GM18505 (cell line): ENCODE results near the gene SSNA1.

Source experiments
- ATAC-seq: cut with Tn5 transposase; IDR thresholded peaks from one replicate; pipeline ENCODE4 v1.9.1; 2021; ENCODE audit not compliant: unreplicated experiment
- POLR2A ChIP-seq: IDR thresholded peaks from 4 replicates; pipeline ENCODE4 v1.6.1; 2011; ENCODE audit warnings: borderline replicate concordance; ENCODE audit not compliant: insufficient read depth, insufficient read length; ENCODE audit errors: extremely low read depth

The SSNA1 gene

DNA sequence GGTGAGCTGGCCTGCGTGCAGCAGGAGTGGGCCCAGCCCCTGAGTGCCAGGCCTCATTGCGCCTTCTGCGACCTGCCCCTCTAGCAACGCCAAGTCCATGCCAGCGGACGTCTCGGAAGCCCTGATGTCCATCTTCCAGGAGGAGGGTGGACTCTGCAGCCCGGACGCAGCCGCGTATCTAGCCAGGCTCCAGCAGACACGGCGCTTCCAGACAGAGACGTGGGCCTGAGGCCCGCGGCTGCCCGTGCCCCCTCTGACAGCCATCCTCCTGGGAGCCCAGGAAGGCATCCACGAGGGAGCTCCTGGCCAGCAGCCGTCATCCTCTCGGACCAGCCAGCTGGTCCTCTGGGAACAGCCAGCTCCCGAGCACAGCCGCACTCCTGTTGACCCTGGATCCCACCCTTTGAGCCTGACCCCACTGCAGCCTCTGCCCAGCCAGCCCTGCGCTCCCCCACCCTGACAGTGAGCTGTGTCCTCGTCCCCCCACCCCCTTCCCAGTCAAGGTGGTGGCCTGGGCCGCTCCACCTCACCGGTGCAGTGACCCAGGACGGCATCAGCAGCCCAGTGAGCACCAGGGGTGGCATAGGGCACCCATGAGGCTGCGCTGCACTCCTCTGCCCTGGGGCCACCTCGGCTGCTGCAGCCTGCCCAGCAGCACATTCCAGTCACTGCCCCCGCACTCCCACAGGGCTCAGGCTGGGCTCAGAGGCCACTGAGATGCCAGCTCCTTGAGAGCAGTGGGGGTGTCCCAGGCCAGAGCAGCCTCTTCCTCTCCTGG, 27.9 kb downstream of the SSNA1 start:
- no peak for ATAC-seq
- TF ChIP-seq POLR2A = no peak

GRCh38 chr9:137217276-137218211, 29.1 kb downstream of the SSNA1 start:
- ATAC-seq = no peak
- TF ChIP-seq POLR2A = no peak

GRCh38 chr9:137218212-137218753, 29.8 kb downstream of the SSNA1 start:
- TF ChIP-seq POLR2A = no peak
- no peak for ATAC-seq

GRCh38 chr9:137218754-137219271, 30.3 kb downstream of the SSNA1 start:
- no peak for TF ChIP-seq POLR2A
- no peak for ATAC-seq

DNA sequence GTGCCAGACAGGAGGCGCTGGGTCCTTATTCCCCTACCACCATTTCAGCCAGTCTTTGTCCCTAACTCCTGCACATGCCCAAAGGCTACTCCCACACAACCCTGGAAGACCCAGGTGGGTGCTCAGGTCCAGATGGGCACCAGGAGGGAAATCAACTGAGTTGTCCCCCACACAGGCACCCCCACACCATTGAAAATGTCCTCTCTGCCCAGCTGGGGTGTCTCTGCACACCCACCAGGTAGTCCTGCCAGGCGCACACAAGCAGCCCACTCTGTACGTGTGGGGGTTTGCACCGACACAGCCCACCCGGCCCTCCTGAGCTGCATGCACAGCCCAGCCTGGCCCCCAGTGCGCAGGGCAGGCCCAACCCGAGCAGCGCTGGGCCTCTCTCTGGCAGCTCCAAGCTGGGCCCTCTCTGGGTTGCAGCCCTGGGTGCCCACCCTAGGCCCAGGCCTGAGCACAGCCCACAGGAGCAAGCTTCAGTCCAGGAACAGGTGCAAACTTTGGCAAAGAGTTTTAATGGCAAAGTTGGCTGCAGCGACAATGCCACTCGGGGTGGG, 31.4 kb downstream of the SSNA1 start:
- no peak for TF ChIP-seq POLR2A
- no peak for ATAC-seq

GRCh38 chr9:137220317-137221094, 32.0 kb downstream of the SSNA1 start:
- TF ChIP-seq POLR2A = no peak

DNA sequence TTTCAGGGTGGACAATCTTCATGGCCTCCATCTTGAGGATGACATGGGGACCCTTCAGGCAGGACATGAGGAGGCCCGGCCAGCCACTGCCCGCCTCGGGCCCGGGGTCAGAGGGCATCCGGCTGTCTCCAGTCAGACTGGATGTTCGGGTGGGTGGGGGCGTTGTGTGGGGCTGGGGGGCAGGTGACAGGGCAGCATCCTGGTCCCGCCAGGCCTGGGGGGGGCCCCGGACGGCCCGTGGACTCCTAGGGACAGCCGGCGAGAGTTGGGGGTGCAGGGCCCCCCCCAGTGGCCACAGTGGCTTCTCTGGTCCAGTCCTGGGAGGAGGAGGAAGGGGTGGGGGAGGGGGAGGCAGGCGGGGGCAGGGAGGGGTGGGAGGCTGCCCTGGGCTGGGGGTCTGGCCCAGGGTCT, 32.6 kb downstream of the SSNA1 start:
- no peak for TF ChIP-seq POLR2A
- ATAC-seq = no peak

More at GRCh38 chr9:137220317-137221094, 32.0 kb downstream of the SSNA1 start:
- no peak for ATAC-seq

DNA sequence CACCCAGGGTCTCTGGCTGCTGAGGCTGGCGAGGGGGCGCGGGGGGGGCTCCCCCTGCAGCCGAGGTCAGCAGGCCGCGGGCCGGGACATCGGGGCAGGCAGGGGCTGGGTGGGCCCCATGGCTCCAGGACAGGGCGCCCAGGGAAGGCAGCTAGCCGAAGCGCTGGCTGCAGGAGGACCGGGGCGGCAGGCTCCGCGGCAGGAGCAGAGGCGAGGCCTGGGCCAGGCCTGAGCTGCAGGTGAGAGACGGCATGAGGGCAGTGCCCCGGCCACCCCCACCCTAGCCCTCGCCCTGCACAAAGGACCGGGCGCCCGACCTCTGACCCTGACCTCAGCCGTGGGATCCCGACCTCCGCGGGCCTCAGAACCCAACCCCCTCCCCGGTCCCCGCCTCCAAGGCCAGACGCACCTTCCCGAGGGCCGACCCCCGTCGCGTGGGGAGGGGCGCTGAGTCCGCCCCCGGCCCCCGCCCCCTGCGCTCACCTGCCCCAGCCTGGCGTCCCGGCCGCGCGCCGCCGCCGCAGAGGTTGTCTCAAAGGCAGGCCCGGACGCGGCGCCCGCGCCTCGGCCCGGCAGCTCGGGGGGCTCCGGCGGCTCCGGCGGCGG, 33.1 kb downstream of the SSNA1 start:
- ATAC-seq = no peak
- TF ChIP-seq POLR2A = no peak

GRCh38 chr9:137222190-137223077, 34.0 kb downstream of the SSNA1 start, which contains the start of gene RNF208:
Gene RNF208, minus strand, starts transcription at chr9:137222240. Its CDS starts 1,028 bp downstream, at chr9:137221212.
- ATAC-seq = peak; percentile 1
- no peak for TF ChIP-seq POLR2A

DNA sequence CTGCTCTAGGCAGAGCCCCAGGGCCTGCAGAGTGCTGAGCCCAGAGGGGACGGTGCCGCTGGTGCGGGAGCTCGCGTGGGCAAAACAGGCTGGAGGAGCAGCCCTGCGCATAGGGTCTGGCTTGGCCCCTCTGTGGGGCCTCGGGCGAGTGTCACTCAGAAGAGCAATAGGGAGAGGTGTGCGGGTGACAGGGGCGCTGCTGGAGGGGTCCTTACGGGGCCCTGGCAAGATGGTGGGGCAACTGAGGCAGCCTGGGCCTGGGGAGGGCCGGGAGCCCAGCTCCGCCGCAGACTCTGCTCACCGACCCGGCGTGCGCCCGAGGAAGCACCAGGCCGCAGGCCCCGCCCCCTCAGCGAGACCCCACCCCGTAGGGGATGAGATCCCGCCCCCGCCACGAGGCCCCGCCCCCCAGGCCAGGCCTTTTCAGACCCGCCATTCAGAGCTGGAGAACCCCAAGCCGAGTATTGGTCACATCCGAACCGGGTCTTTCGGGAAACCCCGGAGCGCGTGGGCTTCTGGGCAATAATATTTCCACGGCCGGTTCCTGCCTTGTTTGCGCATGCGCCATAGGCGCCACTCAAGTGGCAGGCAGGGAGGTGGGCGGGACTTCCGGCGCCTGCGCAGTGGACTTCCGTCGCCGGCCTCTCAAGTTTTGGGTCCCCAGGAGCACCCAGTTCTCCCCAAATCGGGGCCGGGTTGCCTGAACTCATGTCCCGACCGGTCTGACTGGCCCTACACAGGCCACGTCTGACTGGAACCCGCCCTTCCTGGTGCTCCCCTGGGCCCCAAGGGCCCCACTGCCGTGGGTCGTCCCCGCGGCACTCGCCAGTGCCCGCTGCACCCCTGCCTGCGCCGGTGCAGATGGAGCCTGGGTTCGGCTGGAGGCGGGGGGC, 34.8 kb downstream of the SSNA1 start:
- TF ChIP-seq POLR2A = peak; percentile 92
- ATAC-seq = peak; percentile 57
